SK-N-SH treated with all-trans-retinoic acid at 6 μM for 48 hours (cell line): ENCODE data around the gene ZCCHC17.

Experiments used
- ATAC-seq: fragments of 200-7000 bp; cut with Tn5 transposase; 3 replicates; pipeline ENCODE4 v1.9.1; 2020; ENCODE audit warnings: mild to moderate bottlenecking, moderate library complexity
- ARNTL ChIP-seq: fragments of 450-650 bp; formaldehyde crosslinking; IDR thresholded peaks from 2 replicates; pipeline ENCODE4 v1.5.0; 2020; ENCODE audit warnings: low read depth, mild to moderate bottlenecking, moderate library complexity, borderline replicate concordance
- BACH2 ChIP-seq: fragments of 250-450 bp; sonication (Bioruptor Pico); IDR thresholded peaks from 2 replicates; pipeline ENCODE4 v1.9.0; 2021; ENCODE audit warnings: mild to moderate bottlenecking, borderline replicate concordance
- CSDC2 ChIP-seq: fragments of 250-450 bp; sonication (Bioruptor Pico); IDR thresholded peaks from 2 replicates; pipeline ENCODE4 v1.5.0; 2020; ENCODE audit warnings: mild to moderate bottlenecking, moderate library complexity
- ESRRG ChIP-seq: fragments of 250-450 bp; sonication (Bioruptor Pico); IDR thresholded peaks from 2 replicates; pipeline ENCODE4 v1.6.1; 2021; ENCODE audit warnings: mild to moderate bottlenecking
- GLIS3 ChIP-seq: fragments of 250-450 bp; sonication (Bioruptor Pico); IDR thresholded peaks from 2 replicates; pipeline ENCODE4 v1.5.0; 2020; ENCODE audit warnings: mild to moderate bottlenecking, moderate library complexity
- ISL1 ChIP-seq: fragments of 250-450 bp; sonication (Bioruptor Pico); IDR thresholded peaks from 2 replicates; pipeline ENCODE4 v2.1.2; 2022; ENCODE audit warnings: mild to moderate bottlenecking, moderate library complexity
- OSR1 ChIP-seq: fragments of 250-450 bp; sonication (Bioruptor Pico); IDR thresholded peaks from 2 replicates; pipeline ENCODE4 v1.8.0; 2022; ENCODE audit warnings: moderate library complexity, mild to moderate bottlenecking, inconsistent platforms
- PPARA ChIP-seq: fragments of 250-450 bp; sonication (Bioruptor Pico); IDR thresholded peaks from 2 replicates; pipeline ENCODE4 v1.5.0; 2020; ENCODE audit warnings: mild to moderate bottlenecking, borderline replicate concordance
- RARB ChIP-seq: fragments of 250-450 bp; sonication (Bioruptor Pico); IDR thresholded peaks from 2 replicates; pipeline ENCODE4 v1.8.0; 2021; ENCODE audit warnings: mild to moderate bottlenecking, moderate library complexity
- SNAI2 ChIP-seq: fragments of 250-450 bp; sonication (Bioruptor Pico); IDR thresholded peaks from 2 replicates; pipeline ENCODE4 v1.5.0; 2020; ENCODE audit warnings: mild to moderate bottlenecking, moderate library complexity
- TCF4 ChIP-seq: fragments of 250-450 bp; sonication (Bioruptor Pico); IDR thresholded peaks from 2 replicates; pipeline ENCODE4 v1.8.0; 2021; ENCODE audit warnings: mild to moderate bottlenecking, moderate library complexity, borderline replicate concordance
- TOX ChIP-seq: fragments of 250-450 bp; sonication (Bioruptor Pico); IDR thresholded peaks from 2 replicates; pipeline ENCODE4 v1.8.0; 2021; ENCODE audit warnings: mild to moderate bottlenecking, moderate library complexity, borderline replicate concordance
- ZC3H10 ChIP-seq: fragments of 250-450 bp; sonication (Bioruptor Pico); IDR thresholded peaks from 2 replicates; pipeline ENCODE4 v1.5.1; 2021; ENCODE audit warnings: mild to moderate bottlenecking, moderate library complexity
- ZFP3 ChIP-seq: fragments of 250-450 bp; sonication (Bioruptor Pico); IDR thresholded peaks from 2 replicates; pipeline ENCODE4 v1.5.0; 2020; ENCODE audit warnings: mild to moderate bottlenecking, moderate library complexity
- ZFP30 ChIP-seq: fragments of 450-650 bp; formaldehyde crosslinking; IDR thresholded peaks from 2 replicates; pipeline ENCODE4 v1.5.0; 2022; ENCODE audit warnings: mild to moderate bottlenecking, moderate library complexity
- ZNF565 ChIP-seq: fragments of 450-650 bp; formaldehyde crosslinking; conservative IDR thresholded peaks from 2 replicates; pipeline ENCODE4 v1.5.0; 2020; ENCODE audit warnings: low read depth, mild to moderate bottlenecking, moderate library complexity
- ZNF70 ChIP-seq: fragments of 450-650 bp; formaldehyde crosslinking; IDR thresholded peaks from 2 replicates; pipeline ENCODE4 v1.5.0; 2020; ENCODE audit warnings: mild to moderate bottlenecking, moderate library complexity
- ZNF8 ChIP-seq: fragments of 450-650 bp; formaldehyde crosslinking; IDR thresholded peaks from 2 replicates; pipeline ENCODE4 v1.5.0; 2020; ENCODE audit warnings: mild to moderate bottlenecking, moderate library complexity
- TF ChIP-seq, protein P1 (sequence below): fragments of 250-450 bp; sonication (Bioruptor Pico); IDR thresholded peaks from 2 replicates; pipeline ENCODE4 v1.8.0; 2020; ENCODE audit warnings: mild to moderate bottlenecking, moderate library complexity, borderline replicate concordance
- TF ChIP-seq, protein P2 (sequence below): fragments of 250-450 bp; sonication (Bioruptor Pico); IDR thresholded peaks from 2 replicates; pipeline ENCODE4 v1.5.1; 2021; ENCODE audit warnings: mild to moderate bottlenecking, moderate library complexity
- TF ChIP-seq, protein P3 (sequence below): fragments of 250-450 bp; sonication (Bioruptor Pico); IDR thresholded peaks from 2 replicates; pipeline ENCODE4 v1.5.1; 2020; ENCODE audit warnings: low read depth, mild to moderate bottlenecking, moderate library complexity
- TF ChIP-seq, protein P4 (sequence below): fragments of 250-450 bp; sonication (Bioruptor Pico); IDR thresholded peaks from 2 replicates; pipeline ENCODE4 v1.8.0; 2021; ENCODE audit warnings: low read depth, mild to moderate bottlenecking, moderate library complexity, borderline replicate concordance
- TF ChIP-seq, protein P5 (sequence below): fragments of 250-450 bp; sonication (Bioruptor Pico); IDR thresholded peaks from 2 replicates; pipeline ENCODE4 v1.5.0; 2020; ENCODE audit warnings: mild to moderate bottlenecking, moderate library complexity

ZCCHC17 gene

GRCh38 chr1:31372751-31373055, 75.9 kb downstream of the ZCCHC17 start:
- no peak for ATAC-seq
- TF ChIP-seq, protein P1, sequence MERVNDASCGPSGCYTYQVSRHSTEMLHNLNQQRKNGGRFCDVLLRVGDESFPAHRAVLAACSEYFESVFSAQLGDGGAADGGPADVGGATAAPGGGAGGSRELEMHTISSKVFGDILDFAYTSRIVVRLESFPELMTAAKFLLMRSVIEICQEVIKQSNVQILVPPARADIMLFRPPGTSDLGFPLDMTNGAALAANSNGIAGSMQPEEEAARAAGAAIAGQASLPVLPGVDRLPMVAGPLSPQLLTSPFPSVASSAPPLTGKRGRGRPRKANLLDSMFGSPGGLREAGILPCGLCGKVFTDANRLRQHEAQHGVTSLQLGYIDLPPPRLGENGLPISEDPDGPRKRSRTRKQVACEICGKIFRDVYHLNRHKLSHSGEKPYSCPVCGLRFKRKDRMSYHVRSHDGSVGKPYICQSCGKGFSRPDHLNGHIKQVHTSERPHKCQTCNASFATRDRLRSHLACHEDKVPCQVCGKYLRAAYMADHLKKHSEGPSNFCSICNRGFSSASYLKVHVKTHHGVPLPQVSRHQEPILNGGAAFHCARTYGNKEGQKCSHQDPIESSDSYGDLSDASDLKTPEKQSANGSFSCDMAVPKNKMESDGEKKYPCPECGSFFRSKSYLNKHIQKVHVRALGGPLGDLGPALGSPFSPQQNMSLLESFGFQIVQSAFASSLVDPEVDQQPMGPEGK (CRISPR knock-in tag), result no peak
- TF ChIP-seq GLIS3 (CRISPR knock-in tag) (no peak), ESRRG (CRISPR knock-in tag) (no peak), SNAI2 (no peak), ZC3H10 (CRISPR knock-in tag) (no peak), ZNF565 (CRISPR knock-in tag) (no peak), ZFP3 (CRISPR knock-in tag) (no peak), ZNF8 (CRISPR knock-in tag) (no peak), ZFP30 (CRISPR knock-in tag) (no peak), OSR1 (CRISPR knock-in tag) (no peak), TCF4 (CRISPR knock-in tag) (no peak), RARB (CRISPR knock-in tag) (no peak), ZNF70 (CRISPR knock-in tag) (no peak), ARNTL (CRISPR knock-in tag) (no peak)
- TF ChIP-seq, protein P2, sequence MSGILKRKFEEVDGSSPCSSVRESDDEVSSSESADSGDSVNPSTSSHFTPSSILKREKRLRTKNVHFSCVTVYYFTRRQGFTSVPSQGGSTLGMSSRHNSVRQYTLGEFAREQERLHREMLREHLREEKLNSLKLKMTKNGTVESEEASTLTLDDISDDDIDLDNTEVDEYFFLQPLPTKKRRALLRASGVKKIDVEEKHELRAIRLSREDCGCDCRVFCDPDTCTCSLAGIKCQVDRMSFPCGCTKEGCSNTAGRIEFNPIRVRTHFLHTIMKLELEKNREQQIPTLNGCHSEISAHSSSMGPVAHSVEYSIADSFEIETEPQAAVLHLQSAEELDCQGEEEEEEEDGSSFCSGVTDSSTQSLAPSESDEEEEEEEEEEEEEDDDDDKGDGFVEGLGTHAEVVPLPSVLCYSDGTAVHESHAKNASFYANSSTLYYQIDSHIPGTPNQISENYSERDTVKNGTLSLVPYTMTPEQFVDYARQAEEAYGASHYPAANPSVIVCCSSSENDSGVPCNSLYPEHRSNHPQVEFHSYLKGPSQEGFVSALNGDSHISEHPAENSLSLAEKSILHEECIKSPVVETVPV (CRISPR knock-in tag), result no peak
- TF ChIP-seq, protein P3, sequence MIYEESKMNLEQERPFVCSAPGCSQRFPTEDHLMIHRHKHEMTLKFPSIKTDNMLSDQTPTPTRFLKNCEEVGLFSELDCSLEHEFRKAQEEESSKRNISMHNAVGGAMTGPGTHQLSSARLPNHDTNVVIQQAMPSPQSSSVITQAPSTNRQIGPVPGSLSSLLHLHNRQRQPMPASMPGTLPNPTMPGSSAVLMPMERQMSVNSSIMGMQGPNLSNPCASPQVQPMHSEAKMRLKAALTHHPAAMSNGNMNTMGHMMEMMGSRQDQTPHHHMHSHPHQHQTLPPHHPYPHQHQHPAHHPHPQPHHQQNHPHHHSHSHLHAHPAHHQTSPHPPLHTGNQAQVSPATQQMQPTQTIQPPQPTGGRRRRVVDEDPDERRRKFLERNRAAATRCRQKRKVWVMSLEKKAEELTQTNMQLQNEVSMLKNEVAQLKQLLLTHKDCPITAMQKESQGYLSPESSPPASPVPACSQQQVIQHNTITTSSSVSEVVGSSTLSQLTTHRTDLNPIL (CRISPR knock-in tag), result no peak

- TF ChIP-seq ZFP3 (CRISPR knock-in tag) (no peak), ISL1 (CRISPR knock-in tag) (no peak), CSDC2 (no peak), ARNTL (CRISPR knock-in tag) (no peak), TOX (CRISPR knock-in tag) (no peak), ZC3H10 (CRISPR knock-in tag) (no peak), TCF4 (CRISPR knock-in tag) (no peak), ZNF8 (CRISPR knock-in tag) (no peak), PPARA (CRISPR knock-in tag) (no peak), ESRRG (CRISPR knock-in tag) (no peak), BACH2 (CRISPR knock-in tag) (no peak), ZFP30 (CRISPR knock-in tag) (no peak), RARB (CRISPR knock-in tag) (no peak), ZNF565 (CRISPR knock-in tag) (no peak), GLIS3 (CRISPR knock-in tag) (no peak), ZNF70 (CRISPR knock-in tag) (no peak)
- TF ChIP-seq, protein P4, sequence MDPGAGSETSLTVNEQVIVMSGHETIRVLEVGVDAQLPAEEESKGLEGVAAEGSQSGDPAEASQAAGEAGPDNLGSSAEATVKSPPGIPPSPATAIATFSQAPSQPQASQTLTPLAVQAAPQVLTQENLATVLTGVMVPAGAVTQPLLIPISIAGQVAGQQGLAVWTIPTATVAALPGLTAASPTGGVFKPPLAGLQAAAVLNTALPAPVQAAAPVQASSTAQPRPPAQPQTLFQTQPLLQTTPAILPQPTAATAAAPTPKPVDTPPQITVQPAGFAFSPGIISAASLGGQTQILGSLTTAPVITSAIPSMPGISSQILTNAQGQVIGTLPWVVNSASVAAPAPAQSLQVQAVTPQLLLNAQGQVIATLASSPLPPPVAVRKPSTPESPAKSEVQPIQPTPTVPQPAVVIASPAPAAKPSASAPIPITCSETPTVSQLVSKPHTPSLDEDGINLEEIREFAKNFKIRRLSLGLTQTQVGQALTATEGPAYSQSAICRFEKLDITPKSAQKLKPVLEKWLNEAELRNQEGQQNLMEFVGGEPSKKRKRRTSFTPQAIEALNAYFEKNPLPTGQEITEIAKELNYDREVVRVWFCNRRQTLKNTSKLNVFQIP, result no peak
- TF ChIP-seq, protein P2 (CRISPR knock-in tag), result no peak
- TF ChIP-seq, protein P5, sequence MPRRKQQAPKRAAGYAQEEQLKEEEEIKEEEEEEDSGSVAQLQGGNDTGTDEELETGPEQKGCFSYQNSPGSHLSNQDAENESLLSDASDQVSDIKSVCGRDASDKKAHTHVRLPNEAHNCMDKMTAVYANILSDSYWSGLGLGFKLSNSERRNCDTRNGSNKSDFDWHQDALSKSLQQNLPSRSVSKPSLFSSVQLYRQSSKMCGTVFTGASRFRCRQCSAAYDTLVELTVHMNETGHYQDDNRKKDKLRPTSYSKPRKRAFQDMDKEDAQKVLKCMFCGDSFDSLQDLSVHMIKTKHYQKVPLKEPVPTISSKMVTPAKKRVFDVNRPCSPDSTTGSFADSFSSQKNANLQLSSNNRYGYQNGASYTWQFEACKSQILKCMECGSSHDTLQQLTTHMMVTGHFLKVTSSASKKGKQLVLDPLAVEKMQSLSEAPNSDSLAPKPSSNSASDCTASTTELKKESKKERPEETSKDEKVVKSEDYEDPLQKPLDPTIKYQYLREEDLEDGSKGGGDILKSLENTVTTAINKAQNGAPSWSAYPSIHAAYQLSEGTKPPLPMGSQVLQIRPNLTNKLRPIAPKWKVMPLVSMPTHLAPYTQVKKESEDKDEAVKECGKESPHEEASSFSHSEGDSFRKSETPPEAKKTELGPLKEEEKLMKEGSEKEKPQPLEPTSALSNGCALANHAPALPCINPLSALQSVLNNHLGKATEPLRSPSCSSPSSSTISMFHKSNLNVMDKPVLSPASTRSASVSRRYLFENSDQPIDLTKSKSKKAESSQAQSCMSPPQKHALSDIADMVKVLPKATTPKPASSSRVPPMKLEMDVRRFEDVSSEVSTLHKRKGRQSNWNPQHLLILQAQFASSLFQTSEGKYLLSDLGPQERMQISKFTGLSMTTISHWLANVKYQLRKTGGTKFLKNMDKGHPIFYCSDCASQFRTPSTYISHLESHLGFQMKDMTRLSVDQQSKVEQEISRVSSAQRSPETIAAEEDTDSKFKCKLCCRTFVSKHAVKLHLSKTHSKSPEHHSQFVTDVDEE (CRISPR knock-in tag), result no peak
- ATAC-seq, result peak; percentile 76
Observed at GRCh38 chr1:31373056-31373896, 76.4 kb downstream of the ZCCHC17 start, which contains the start of gene FABP3. TSS of gene FABP3 (minus strand) at chr1:31373076. CDS start at chr1:31373014, 62 bp downstream.
